Uterus (tissue), 4 donors: Measurements from ENCODE around the gene ID1. TPM values are rescaled to one million over a fixed set of nuclear protein-coding genes. Genes with fewer than 3 reads are reported as not detected.
"Not testable (repeated sequence)": the region's sequence is repeated elsewhere in the genome, so short reads cannot be mapped to it uniquely, and the experiment has no call there.

Source experiments
- DNase-seq, 2 donors: peaks; one replicate each; pipeline ENCODE4 v3.0.0-alpha.2; 2019 to 2020
- H3K27ac ChIP-seq, 2 donors: fragments of 200-600 bp; sonication (generic); 1 replicate in 1 of 2; 2 replicates in 1 of 2; pipeline ENCODE4 v1.5.1; 2016 to 2018
- H3K27me3 ChIP-seq, 2 donors: fragments of 200-600 bp; sonication (generic); one replicate each; pipeline ENCODE4 v1.5.1; 2018 to 2019; ENCODE audit warnings: control low read depth in 1 of 2
- H3K36me3 ChIP-seq, 2 donors: fragments of 200-600 bp; sonication (generic); one replicate each; pipeline ENCODE4 v1.5.1; 2019; ENCODE audit warnings: control low read depth in 1 of 2
- H3K4me1 ChIP-seq, 2 donors: fragments of 200-600 bp; sonication (generic); one replicate each; pipeline ENCODE4 v1.5.1; 2018 to 2019; ENCODE audit warnings: control low read depth in 1 of 2
- H3K4me3 ChIP-seq, 2 donors: fragments of 200-600 bp; sonication (generic); 1 replicate in 1 of 2; 2 replicates in 1 of 2; pipeline ENCODE4 v1.5.1; 2018 to 2019; ENCODE audit warnings: mild to moderate bottlenecking in 1 of 2
- H3K9me3 ChIP-seq, 2 donors: fragments of 200-600 bp; sonication (generic); one replicate each; pipeline ENCODE4 v1.5.1; 2019; ENCODE audit warnings: control low read depth in 1 of 2
- CTCF ChIP-seq, 4 experiments: fragments of 200-600 bp in 2 of 4; fragments of 450-650 bp in 2 of 4; sonication (generic) in 2 of 4; IDR thresholded peaks; one replicate each; pipeline ENCODE4 v1.5.1; 2016 to 2019; ENCODE audit warnings: antibody characterized with exemption in 4 of 4, mild to moderate bottlenecking in 2 of 4, moderate library complexity in 1 of 4
- POLR2A ChIP-seq, 2 donors: fragments of 450-650 bp; IDR thresholded peaks; one replicate each; pipeline ENCODE4 v1.6.1; 2016; ENCODE audit warnings: antibody characterized with exemption in 2 of 2, mild to moderate bottlenecking in 1 of 2, moderate library complexity in 1 of 2
- intact Hi-C: fragments of 100-400 bp; cut with DNase I; formaldehyde crosslinking; loops from one replicate; pipeline ENCODE4 v1.15.1; 2023; ENCODE audit warnings: low total_unique reads
- microRNA-seq: library from miRNA; unstranded; fragments of <30 nt; microRNA quantifications from one replicate; pipeline ENCODE4, GENCODE V29; 2016; ENCODE audit warnings: borderline microRNAs expressed, borderline replicate concordance
- small RNA-seq: library from RNA; depleted of rRNA; stranded (forward); fragments of <200 nt; gene quantifications from one replicate; pipeline ENCODE3, GENCODE V24; 2016
- total RNA-seq, 4 donors: library from RNA; depleted of rRNA in 3 of 4; stranded (reverse); fragments of >200 nt in 3 of 4; gene quantifications; one replicate each; pipeline versions ENCODE4 v1.1.0 to v1.2.4, GENCODE V29; 2014 to 2023
- donor health status: DM: yes; HTN: yes; CAD: no.

The ID1 gene
- total RNA-seq, 4 donors from 2014 or later = 364 to 646 (median 505) TPM

DNA sequence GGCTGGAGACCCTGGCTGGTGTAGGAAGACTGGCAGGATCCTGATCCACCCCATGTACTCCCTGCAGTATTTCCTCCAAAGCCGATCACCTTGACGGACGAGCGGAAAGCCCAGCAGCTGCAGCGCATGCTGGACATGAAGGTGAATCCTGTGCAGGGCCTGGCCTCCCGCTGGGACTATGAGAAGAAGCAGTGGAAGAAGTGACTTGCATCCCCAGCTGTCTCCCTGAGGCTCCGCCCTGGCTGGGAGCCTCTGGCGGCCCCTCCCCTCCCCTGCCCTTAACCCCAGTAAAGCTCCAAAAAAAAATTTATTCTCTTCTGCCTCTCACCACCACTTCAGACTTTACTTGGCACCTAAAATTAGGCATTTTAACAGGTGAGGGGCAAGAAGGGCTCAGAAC is 39.6 kb downstream of the ID1 start:
- Histone ChIP-seq H3K9me3 (no peaks in the 10 kb centered on the region), H3K4me1 (no peaks in the 10 kb centered on the region), H3K27me3 (no peaks in the 10 kb centered on the region), H3K27ac (no peak overlapping the region), H3K36me3 (no peaks in the 10 kb centered on the region), H3K4me3 (no peak overlapping the region)
- TF ChIP-seq POLR2A (IDR thresholded peaks at IDR 0.05) = no peak
- TF ChIP-seq CTCF (IDR thresholded peaks at IDR 0.05) = no peak
- no peak for DNase-seq
- intact Hi-C loops = no loop called here

DNA sequence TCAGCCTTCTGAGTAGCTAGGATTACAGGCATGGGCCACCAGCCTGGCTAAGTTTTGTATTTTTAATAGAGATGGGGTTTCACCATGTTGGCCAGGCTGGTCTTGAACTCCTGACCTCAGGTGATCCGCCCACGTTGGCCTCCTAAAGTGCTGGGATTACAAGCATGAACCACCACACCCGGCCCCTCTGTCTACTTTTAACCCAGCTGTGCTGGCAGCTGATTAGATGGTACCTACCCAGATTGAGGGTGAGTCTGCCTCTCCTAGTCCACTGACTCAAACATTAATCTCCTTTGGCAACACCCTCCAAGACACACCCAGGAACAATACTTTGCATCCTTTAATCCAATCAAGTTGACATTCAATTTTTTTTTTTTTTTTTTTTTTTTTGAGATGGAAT is 43.0 kb downstream of the ID1 start:
- H3K27me3 ChIP-seq, H3K36me3 ChIP-seq, H3K27ac ChIP-seq, intact Hi-C loops, H3K4me1 ChIP-seq, DNase-seq, H3K9me3 ChIP-seq, H3K4me3 ChIP-seq: not testable (repeated sequence)

GRCh38 chr20:31652917-31653396 is 47.9 kb downstream of the ID1 start:
- DNase-seq = no peak
- no peaks in the 10 kb centered on the region for H3K9me3 ChIP-seq
- intact Hi-C loops = no loop called here
- H3K4me3 ChIP-seq = no peak overlapping the region
- no peaks in the 10 kb centered on the region for H3K36me3 ChIP-seq
- no peaks in the 10 kb centered on the region for H3K4me1 ChIP-seq
- no peak overlapping the region for H3K27ac ChIP-seq
- H3K27me3 ChIP-seq = no peaks in the 10 kb centered on the region
- TF ChIP-seq POLR2A (IDR thresholded peaks at IDR 0.05) = no peak
- TF ChIP-seq CTCF (IDR thresholded peaks at IDR 0.05) = no peak

DNA sequence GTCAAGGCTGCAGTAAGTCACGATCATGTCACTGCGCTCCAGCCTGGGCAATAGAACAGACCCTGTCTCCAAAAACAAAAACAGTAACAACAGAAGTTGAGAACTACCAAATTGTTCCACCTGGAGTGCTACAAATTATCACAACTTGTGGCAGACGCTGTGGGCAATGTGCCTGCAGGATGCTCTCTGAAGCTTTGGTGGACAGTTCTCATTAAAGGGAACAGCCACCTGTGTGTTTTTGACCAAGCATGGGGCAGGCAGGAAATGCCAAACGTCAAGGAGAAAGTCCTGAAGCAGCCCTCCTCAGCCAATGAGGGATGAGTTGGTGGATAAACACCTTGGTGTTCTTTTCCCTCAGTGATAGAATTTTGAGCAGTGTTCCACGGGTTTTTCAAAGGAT is 48.5 kb downstream of the ID1 start:
- Histone ChIP-seq H3K4me3 (no peak overlapping the region), H3K27ac (no peak overlapping the region), H3K27me3 (no peaks in the 10 kb centered on the region), H3K4me1 (no peaks in the 10 kb centered on the region), H3K36me3 (no peaks in the 10 kb centered on the region), H3K9me3 (no peaks in the 10 kb centered on the region)
- no peak for DNase-seq
- intact Hi-C loops = no loop called here
- TF ChIP-seq POLR2A (IDR thresholded peaks at IDR 0.05) = no peak
- no peak for TF ChIP-seq CTCF (IDR thresholded peaks at IDR 0.05)

DNA sequence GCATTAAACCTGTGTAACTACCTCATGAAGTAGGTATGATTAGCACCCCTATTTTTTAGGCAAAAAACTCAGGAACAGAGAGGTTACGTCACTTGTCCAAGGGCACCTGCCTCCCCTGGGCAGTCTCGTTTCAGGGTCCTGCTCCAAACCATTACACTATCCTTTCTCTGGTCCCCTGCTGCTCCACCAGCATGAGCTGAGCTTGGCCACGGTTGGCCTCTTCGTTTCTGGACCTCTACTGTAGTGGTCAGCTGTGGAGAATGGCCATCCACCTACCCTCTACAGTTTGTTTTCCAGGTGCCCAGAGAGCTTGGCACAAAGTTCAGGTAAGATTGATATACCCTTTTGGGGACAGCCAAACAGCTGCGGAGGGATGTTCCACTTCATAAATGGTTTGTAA is 49.4 kb downstream of the ID1 start:
- Histone ChIP-seq H3K36me3 (no peaks in the 10 kb centered on the region), H3K27me3 (no peaks in the 10 kb centered on the region)
- intact Hi-C loops = no loop called here

More for the DNA sequence above, 49.4 kb downstream of the ID1 start:
- no peak for DNase-seq
- TF ChIP-seq CTCF (IDR thresholded peaks at IDR 0.05) (no peak), POLR2A (IDR thresholded peaks at IDR 0.05) (no peak)
- Histone ChIP-seq H3K27ac (no peak overlapping the region), H3K4me3 (no peak overlapping the region), H3K4me1 (no peaks in the 10 kb centered on the region), H3K9me3 (no peaks in the 10 kb centered on the region)

Small RNA genes within 50 kb of the gene (microRNA-seq; reads per million reads assigned to microRNA genes)
- gene MIR3193 = not detected

Small RNA genes within 50 kb of the gene (small RNA-seq; reads per million reads assigned to genes)
- gene MIR3193 = not detected

Other genes starting within 250 kb of the ID1 start
- gene DEFB118, start 236.7 kb upstream of the ID1 start, total RNA-seq = not detected
- gene DEFB119, start 214.7 kb upstream of the ID1 start, total RNA-seq = not detected
- gene DEFB121, start 199.1 kb upstream of the ID1 start, total RNA-seq = not detected
- gene DEFB123, start 164.7 kb upstream of the ID1 start, total RNA-seq = not detected
- 1 to 10 TPM in 1 of 4 donors, not detected in 3; 3.2 TPM for gene DEFB124, start 130.2 kb upstream of the ID1 start, total RNA-seq
- 10 to 100 TPM in 2 of 4 donors, 1 to 10 TPM in 1, under 1 TPM in 1; 0.59 to 12.1 (median 8.7) TPM for gene REM1, start 130.0 kb upstream of the ID1 start, total RNA-seq
- 100 to 1,000 TPM in 1 of 4 donors, 10 to 100 TPM in 3; 40.7 to 147 (median 56.0) TPM for gene HM13, start 90.8 kb upstream of the ID1 start, total RNA-seq
- gene COX4I2, start 32.6 kb downstream of the ID1 start, total RNA-seq = 1 to 10 TPM in 2 of 4 donors, not detected in 2; 5.1 to 8.4 TPM
- gene BCL2L1, start 117.6 kb downstream of the ID1 start, total RNA-seq = 100 to 1,000 TPM in 1 of 4 donors, 10 to 100 TPM in 3; 35.0 to 113 (median 57.4) TPM
- 10 to 100 TPM in 1 of 4 donors, under 1 TPM in 2, not detected in 1; 0.12 to 32.4 (median 0.59) TPM for gene TPX2, start 134.0 kb downstream of the ID1 start, total RNA-seq
- gene MYLK2, start 214.1 kb downstream of the ID1 start, total RNA-seq = under 1 TPM in 2 of 4 donors, not detected in 2; 0.21 to 0.69 TPM
- 1 to 10 TPM in 2 of 4 donors, not detected in 2; 5.4 to 6.2 TPM for gene FOXS1, start 240.3 kb downstream of the ID1 start, total RNA-seq